ENCODE results near the gene CMKLR1.

CMKLR1 gene

DNA sequence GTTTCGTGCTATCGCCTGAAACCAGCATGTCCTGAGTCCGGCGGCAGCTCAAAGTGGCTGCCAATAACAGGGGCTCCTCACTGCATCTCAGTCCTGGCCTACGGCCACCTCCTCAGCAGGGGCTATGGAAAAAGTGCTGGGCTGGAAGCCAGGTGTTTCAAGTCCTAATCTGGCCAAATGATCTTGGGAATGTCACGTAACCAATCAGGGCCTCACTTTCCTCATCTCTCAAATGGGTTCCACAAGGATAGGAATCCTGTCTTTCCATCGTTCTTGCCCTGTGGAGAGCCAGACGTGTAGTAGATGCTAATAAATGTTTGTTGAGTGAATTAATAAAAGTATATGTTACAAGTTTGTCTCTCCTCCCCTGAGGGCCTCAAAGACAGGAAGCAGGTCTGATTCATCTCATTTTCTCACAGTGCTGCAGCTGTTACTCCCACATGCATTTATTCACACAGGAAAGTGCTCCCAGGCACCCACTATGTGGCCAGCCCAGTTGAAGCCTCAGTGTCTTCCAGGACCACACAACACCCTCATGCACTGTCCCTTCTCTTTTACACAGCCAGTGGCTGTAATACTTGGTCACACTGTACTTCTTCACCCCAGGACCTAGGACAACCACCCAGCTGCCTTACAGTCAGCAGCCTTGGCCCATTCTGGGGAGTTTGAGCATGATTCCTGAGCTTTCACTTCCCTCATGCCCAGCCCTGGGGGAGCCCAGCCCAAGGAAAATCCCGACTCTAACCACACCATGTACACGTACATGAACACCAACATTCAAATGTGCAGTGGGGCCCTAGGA lies 5.0 kb downstream of the CMKLR1 start:
- no peak overlapping the region for H3K4me2 ChIP-seq (ENCODE audit: low read length)
- peak overlapping the region; percentile 42 for H3K27ac ChIP-seq
- no peaks in the 10 kb centered on the region for H3K36me3 ChIP-seq (ENCODE audit: control insufficient read depth, insufficient read depth, low read length)

DNA sequence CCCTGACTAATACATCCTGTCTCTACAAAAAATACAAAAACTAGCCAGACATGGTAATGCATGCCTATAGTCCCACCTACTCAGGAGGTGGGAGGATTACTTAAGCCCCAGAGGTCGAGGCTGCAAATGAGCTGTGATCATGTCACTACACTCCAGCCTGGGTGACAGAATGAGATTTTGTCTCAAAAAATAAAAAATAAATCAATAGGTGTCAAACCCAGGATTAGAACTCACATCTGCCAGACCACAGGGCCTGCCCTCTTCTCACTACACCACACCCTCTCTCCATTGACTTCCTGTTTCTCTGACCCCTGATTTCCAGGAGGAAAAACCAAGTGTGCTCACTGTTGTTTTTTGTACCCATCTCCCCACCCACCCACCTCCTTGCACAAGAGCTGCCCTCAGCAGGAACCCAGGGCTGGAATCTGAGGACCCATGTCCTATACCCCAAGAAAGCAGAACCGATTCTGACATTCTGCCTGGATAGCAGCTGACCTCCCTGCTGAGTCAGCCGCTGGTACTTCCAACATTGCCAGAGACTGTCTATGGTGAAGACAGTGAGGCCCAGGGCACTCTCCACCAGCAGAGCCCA lies 6.2 kb downstream of the CMKLR1 start:
- Histone ChIP-seq H3K36me3 (ENCODE audit: control insufficient read depth, insufficient read depth, low read length) (no peaks in the 10 kb centered on the region), H3K4me1 (peaks cover 12% of the 10 kb centered on the region), H3K79me2 (no peaks in the 10 kb centered on the region), H3K27ac (peak overlapping the region; percentile 42), H3K9me3 (ENCODE audit: control insufficient read depth, low read length) (no peaks in the 10 kb centered on the region), H3K27me3 (ENCODE audit: control insufficient read depth, insufficient read depth, low read length) (no peaks in the 10 kb centered on the region), H3K4me3 (ENCODE audit: low read depth, low read length) (no peak overlapping the region), H3K9ac (no peak overlapping the region), H3K4me2 (ENCODE audit: low read length) (no peak overlapping the region), H2AFZ (peak overlapping the region; percentile 73)
- no peak for TF ChIP-seq CTCF (IDR thresholded peaks at IDR 0.05)

More for the DNA sequence above, 5.0 kb downstream of the CMKLR1 start:
- no peak for TF ChIP-seq CTCF (IDR thresholded peaks at IDR 0.05)
- Histone ChIP-seq H3K4me3 (ENCODE audit: low read depth, low read length) (no peak overlapping the region), H3K27me3 (ENCODE audit: control insufficient read depth, insufficient read depth, low read length) (no peaks in the 10 kb centered on the region), H2AFZ (peak overlapping the region; percentile 73), H3K9ac (no peak overlapping the region), H3K4me1 (peaks cover 12% of the 10 kb centered on the region), H3K79me2 (no peaks in the 10 kb centered on the region), H3K9me3 (ENCODE audit: control insufficient read depth, low read length) (no peaks in the 10 kb centered on the region)

GRCh38 chr12:108328420-108328819 lies 10.7 kb downstream of the CMKLR1 start:
- H3K9me3 ChIP-seq (ENCODE audit: control insufficient read depth, low read length) = no peaks in the 10 kb centered on the region
- no peak overlapping the region for H3K27ac ChIP-seq
- no peak overlapping the region for H3K9ac ChIP-seq
- H3K27me3 ChIP-seq (ENCODE audit: control insufficient read depth, insufficient read depth, low read length) = no peaks in the 10 kb centered on the region
- no peak overlapping the region for H2AFZ ChIP-seq
- H3K4me3 ChIP-seq (ENCODE audit: low read depth, low read length) = no peak overlapping the region
- TF ChIP-seq CTCF (IDR thresholded peaks at IDR 0.05) = no peak
- no peak overlapping the region for H3K4me2 ChIP-seq (ENCODE audit: low read length)
- H3K4me1 ChIP-seq = peaks cover 7% of the 10 kb centered on the region
- no peaks in the 10 kb centered on the region for H3K36me3 ChIP-seq (ENCODE audit: control insufficient read depth, insufficient read depth, low read length)
- no peaks in the 10 kb centered on the region for H3K79me2 ChIP-seq

DNA sequence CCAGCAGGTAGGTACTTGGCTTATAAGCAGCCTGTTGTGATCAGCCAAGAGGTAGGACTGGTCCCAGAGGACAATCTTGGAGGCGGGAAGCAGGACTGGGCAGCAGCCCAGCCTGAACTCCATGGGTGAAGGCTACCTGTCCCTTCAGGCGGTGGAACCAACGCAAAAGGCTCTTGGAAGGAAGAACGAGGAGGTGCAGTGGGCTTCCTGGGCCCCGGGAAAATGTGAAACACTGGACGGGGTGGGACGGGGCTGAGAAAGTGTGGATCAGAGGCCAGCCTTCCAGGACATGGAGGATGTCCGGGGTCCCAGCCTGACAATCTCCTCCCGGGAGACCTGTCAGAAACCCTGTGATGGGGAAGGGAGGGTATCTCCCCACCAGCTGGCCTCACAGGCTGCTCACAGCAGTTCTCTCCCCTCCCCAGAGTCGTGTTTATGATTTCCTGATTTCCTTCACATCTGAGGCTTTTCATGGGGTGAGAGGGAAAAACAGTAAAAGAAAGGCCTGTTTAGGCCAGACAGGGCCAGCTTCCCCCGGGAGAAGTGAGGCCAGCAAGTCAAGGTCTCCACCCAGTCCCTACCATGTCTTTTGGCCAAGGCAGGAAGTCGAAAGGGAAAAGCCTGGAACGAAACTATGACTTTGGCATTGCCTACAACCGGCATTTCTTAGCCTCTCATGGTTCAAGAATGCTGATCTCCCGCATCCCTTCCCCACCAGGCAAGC lies 11.3 kb downstream of the CMKLR1 start:
- Histone ChIP-seq H3K4me3 (ENCODE audit: low read depth, low read length) (no peak overlapping the region), H3K4me1 (peaks cover 3% of the 10 kb centered on the region), H2AFZ (no peak overlapping the region), H3K9ac (no peak overlapping the region), H3K79me2 (no peaks in the 10 kb centered on the region), H3K9me3 (ENCODE audit: control insufficient read depth, low read length) (no peaks in the 10 kb centered on the region), H3K27me3 (ENCODE audit: control insufficient read depth, insufficient read depth, low read length) (no peaks in the 10 kb centered on the region), H3K27ac (no peak overlapping the region), H3K36me3 (ENCODE audit: control insufficient read depth, insufficient read depth, low read length) (no peaks in the 10 kb centered on the region), H3K4me2 (ENCODE audit: low read length) (no peak overlapping the region)
- no peak for TF ChIP-seq CTCF (IDR thresholded peaks at IDR 0.05)

Measured in parathyroid adenoma (tissue), 2 donors.